HG03432 (cell line): ENCODE results near the gene RAB1B.
A peak's percentile ranks its signal among the peaks of the same experiment; 100 is the strongest.

Experiments
- ATAC-seq: cut with Tn5 transposase; IDR thresholded peaks from one replicate; pipeline ENCODE4 v1.9.1; 2021; ENCODE audit warnings: mild to moderate bottlenecking, moderate library complexity; ENCODE audit not compliant: unreplicated experiment

Gene RAB1B

DNA sequence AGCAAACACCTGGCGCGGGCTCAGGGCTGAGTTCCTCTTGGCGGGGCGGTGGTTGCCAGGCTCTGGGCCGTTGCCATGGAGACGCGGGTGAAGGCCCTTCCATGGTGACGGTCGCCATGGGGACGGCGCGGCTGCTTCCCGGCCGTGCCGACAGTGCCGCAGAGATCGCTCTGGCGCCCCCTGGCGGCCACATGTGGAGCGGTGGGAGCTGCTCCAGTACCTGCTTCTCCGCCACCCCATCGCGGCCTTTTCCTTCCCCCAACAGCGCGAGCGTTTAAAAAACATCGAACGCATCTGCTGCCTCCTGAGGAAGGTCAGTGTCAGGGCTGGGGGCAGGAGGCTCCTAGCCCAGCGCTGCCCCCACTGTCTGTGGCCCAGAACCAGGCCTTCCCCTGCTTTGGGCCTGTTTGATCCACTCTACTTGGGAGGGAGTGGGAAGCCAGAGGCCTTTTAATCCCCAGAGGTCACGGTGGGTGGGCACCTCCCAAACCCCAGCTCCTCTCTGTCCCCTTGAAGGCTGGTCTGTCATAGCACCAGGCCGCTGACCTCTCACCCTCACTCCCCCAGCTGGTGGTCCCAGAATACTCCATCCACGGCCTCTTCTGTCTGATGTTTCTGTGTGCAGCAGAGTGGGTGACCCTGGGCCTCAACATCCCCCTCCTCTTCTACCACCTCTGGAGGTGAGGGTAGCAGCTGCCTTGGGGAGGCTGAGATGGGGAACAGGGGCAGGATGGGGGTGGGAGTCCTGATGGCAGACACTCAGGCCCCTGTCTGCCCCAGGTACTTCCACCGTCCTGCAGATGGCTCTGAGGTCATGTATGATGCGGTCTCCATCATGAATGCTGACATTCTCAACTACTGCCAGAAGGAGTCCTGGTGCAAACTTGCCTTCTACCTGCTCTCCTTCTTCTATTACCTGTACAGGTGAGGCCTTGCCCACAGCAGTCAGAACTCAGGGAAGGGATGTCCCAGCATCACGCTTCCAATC, 14.3 kb downstream of the RAB1B start:
- ATAC-seq: peak; percentile 80

DNA sequence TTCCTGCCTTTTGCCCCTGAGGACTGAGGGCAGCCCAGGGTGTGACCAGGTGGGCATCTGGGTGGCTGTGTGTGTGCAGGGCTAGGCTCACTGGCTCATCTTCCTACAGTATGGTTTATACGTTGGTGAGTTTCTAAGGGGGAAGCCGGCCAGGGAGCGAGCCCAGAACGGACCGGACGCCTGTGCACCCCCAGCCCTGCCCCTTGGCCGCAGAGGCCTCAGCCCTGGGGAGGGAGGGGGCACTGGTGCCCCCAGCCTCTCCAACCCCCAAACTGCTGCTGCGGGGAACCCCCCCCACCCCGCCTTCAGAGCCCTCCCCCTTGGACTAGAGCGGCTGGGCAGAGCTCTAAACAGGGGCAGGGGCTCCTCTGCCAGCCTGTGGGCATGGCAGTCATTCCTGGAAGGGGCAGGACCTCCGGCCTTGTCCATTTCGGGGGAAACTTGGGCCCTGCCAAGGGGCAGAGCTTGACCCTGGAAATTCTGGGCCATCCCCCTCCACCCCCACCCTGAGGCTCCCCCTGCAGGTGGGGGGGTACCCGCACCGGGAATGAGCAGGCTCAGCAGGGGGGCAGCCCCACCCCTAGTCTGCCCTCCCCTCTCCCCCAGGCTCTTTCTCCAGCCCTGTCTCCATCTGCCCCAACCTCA, 15.1 kb downstream of the RAB1B start:
- no peak for ATAC-seq

DNA sequence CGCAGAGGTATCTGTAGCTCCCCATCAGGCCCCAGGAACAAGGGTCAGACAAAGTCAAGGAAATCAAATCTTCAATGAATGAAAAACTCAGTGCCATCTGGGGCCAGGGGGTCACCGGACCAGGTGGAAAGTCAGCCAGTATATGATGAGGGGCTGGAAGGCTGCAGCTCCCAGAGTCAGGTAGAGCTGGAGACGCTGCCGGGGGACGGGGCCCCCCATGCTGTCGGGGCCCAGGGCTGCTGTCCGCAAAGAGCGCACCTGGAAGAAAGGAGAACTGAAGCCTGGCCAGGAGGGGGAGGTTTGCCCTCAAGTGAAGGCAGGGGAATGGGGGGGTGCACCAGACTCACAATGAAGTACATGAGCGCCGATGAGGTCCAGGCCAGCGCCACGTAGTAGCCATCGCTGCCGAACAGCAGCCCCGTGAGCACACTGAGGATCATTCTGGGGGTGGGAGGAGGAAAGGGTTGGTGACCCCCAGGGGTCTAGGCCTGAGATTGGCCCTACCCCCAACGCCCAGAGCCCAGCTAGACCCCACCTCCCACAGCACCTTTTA, 16.2 kb downstream of the RAB1B start:
- ATAC-seq: no peak

DNA sequence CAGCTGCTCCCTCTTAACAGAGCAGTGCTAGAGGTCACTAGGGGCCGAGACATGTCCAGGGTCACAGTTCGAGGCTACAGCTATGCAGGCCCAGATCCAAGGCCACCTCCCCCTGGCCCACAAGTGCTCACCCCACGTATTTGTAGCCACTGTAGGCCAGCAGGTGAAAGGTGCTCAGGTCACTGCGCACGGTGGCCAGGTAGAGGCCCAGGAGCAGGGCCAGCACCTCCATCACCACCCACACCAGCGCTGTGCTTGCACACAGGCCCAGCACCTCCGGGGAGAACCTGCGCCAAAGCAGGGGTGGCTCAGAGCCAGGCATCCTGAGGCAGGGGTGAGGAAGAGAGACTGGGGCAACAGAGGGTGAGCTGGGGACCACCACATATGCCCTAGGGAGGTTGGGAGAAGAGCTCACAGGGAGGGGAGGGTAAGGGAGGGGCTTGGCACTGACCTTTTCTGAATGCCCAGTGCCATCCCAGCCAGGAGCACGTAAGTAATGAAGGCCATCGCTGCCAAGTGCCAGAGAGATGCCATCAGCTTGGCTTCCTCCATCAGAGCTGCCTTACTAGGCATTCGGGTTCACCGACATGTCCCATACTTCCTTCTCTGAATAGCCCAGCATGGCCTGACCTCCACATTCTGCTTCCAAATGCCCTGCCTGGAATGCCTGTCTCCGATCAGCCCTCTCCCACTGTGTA, 17.0 kb downstream of the RAB1B start:
- ATAC-seq: no peak

DNA sequence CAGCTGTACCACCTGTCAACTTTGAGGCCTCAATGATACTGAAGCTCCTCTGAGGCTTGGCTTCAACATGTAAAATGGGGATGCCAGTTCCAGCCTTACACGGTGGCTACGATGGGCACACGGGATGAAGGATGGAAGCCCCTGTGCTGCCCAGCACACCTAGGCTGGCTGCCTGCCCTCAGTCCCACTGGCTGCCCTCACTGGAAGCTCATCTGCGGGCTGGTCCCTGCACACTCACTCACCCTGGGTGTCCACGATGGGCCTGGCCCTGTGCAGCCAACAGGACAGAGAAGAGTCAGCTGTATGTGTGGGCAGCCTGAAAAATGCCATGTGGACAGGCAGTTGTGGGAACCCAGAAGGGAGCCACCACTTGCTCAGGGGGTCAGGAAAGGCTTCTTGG, 18.3 kb downstream of the RAB1B start:
- no peak for ATAC-seq

DNA sequence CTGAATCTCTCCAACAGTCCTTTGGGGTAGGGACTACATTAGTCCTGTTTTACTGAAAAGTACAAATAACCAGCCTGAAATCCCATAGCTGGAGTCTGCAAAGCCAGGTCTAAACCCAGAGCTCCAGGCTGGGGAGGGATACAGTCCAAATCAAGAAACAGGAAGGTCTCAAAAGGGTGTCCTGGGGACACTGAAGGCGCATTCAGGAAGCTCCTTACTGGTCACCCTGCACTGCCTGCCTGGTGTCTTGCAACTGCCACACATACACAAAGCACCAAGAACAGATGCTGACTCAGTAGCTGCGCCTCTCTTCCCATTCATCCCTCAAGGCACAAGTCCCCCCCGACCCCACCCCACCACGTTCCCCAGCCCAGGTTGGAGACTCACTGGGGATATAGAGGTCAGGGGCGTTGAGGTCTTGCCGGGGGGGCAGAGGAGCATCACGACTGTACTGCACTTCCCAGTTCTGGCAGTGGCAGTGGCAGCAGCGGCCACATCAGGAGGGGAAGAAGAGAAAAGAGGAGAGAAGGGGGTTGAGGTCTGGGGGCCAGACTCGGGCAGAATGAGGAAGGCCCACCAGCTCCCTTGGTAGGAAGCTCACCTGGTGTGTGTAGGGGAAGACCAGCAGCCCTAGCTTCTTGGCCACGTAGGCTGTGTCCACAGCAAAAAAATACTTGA, 18.9 kb downstream of the RAB1B start:
- ATAC-seq: no peak

DNA sequence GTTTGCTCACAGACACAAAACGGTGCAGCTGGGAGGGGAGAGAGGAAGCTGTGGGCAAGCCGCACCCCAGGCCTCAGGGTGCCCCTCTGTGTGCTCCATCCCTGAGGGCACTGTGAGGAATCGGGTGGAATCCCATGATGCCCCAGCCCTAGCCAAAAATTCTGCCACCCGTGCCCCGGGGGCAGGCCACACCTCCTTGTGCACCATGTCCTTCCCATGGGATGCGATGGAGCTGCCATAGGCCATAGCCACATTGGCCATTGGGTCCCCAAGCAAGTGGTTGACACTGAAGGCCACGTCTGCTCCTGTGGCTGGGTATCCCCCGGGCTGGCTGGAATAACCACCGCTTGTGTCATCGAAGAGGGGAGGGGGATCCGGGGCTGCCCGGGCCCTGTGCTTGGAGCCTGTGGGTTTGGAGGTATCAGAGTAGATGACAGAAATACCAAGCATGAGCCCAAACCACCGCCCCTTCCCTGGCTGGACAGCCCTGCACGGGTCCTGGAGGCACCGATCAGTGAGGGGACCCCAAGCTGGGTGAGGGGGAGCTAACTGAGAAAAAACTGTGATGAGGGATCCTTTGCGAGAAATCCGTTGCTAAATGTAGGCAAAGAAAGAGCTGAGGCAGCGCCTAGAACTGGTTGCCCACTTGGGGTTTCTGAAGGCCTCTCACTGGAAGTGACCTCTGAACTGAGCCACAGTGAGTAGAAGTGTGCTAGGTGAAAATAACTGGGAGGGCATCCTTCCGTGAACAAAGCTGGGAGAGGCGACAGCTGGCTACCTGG, 19.6 kb downstream of the RAB1B start:
- no peak for ATAC-seq

DNA sequence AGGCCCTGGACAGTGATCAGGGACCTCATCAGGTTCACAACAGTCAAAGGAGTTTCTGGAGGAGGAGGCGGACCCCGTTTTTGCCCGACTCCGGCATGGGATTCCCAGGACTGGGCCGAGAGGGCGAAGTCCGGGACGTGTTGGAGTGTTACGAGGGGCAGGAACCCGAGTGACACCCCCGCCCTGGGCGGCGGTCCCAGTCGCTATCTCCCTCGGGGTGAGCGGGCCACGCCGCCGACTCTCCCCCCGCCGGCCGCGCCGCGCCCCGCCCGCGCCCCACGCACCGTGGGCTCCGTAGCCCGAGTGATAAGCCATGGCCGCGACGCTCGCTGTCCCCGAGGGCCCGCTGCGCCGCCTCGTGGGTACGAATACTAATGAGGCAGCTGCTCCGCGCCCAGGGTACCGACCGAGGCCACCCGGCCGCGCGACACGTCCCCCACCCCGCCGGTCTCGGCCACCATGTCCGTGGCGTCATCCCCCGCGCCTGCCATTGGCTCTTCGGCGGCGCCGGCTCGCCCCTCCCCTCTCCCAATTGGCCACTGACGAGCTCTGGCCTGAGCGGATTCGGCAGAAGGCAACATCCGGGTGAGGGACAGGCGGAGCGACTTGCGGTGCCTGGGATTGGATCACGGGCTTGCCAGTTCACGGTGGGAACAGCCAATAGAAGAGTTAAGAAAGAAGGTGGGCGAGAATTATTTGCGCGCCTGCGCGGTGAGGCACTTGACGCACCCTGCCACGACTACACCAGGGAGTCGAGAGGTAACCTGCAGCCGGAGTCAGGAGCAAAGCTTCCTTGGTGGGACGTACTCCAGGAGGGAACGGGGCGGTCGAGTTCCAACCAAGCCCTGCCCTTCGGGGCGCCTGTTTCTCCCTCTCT, 20.5 kb downstream of the RAB1B start, which contains the start of gene YIF1A:
TSS of gene YIF1A (minus strand) at position 473 of the 877 bp plus-strand sequence. CDS start at position 315, 158 bp downstream.
- peak; percentile 85 for ATAC-seq

DNA sequence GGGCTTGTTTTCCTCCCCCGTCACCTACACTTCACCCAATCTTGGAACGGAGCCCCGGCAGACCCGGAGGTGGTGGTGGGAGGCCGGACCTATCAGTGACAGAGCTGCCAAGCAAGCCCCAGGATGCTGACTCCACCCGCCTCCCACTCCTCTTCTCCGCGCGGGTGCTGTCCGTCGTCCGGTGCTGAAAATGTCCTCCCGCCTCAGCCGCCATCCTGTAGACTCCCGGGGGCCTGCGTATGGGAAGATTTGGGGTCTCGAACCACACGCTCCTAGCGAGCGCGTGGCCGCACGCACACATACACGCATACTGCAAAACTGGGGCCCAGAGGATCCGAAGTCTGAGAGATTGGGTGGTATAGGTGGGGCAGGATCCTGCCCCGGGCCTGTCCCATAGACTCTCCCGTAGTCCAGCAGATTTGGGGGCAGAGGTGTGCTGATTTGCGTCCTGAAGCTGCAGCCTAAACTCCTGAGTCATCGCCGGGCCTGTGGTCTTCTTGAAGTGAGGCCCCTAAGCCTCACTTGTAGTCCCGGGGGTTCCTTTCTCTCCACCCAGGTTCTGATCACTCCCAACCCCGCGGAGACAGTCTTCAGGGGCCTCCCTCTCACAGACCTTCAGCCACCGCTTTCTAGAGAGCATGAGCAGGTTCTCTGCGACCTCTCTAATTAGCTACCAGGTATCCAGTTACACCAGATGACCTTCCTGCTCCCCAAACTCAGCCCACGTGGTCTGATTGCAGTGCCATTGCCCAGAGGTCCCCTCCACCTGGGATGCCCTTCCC, 21.3 kb downstream of the RAB1B start:
- ATAC-seq: peak; percentile 43

DNA sequence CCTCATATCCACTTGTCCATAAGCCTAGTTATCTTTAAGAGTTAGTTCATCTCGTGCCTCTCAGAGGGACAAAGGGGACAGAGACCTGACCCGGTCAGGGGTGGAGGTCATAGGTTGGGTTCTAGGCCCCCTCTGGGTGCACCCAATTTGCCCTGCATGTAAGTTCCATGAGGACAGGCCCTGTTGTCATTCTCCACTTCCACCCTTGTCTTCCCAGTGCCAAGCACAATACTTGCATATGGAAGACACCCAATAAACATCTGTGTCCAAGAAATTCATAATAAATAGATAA, 21.8 kb downstream of the RAB1B start:
- ATAC-seq: no peak

DNA sequence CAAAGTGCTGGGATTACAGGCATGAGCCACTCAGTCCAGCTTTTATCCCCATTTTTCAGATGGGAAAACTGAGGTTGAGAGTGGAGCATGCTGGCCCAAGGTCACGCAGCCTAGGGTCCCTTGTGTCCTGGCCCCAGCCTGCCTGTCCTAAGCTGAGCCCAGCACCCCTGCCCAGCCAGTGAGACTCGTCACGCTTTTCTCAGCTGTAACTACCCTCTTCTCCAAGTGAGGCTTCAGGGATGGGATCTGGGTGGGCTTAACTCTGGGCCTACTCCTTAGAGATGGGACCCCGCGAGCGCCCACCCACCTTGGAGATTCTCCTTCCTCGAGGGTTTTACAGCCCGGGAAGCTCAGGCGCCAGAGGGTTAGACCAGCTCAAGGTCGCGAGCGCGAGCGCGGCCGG, 22.9 kb downstream of the RAB1B start:
- no peak for ATAC-seq

DNA sequence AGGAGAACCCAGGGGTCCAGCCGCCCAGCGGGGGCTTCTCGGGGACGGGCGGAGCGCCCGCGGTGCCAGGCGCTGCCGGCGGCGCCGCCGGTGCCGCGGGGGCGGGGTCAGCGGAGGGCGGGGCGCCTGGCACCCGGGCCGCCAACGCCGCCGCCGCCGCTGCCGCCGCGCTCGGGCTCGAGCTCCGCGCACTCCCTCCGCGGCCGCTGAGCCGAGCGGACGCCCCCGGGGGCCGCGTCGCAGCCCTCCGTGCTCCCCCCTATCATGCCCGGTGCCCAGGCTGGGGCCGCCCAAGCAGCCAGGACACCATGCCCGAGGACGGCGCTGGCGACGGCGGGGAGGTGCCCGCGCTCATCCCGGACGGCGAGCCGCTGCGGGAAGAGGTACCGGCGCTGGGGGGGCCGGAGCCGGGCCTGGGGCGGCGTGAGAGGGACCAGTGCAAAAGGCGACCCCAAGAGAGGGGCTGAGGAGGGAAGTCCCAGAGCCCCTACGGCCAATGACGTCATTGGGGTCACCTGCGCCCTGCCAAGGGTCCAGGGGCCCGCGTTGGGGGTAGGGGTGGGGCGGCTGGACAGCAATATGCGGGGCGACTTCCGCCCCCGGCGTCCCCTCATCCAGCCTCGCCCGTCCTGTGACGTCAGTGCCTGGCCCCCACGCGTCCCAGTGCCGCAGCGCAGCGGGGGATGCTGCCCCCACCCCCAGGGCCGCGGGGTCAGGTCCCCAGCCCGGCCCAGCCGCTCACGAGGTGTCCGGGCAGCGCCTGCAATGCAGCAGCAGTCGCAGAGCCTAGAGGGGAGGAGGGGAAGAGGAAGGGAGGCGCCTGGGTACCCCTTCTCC, 23.5 kb downstream of the RAB1B start, which contains the start of gene TMEM151A:
TSS of gene TMEM151A (plus strand) at position 189 of the 837 bp plus-strand sequence. CDS start at position 309, 120 bp downstream.
- ATAC-seq: no peak

DNA sequence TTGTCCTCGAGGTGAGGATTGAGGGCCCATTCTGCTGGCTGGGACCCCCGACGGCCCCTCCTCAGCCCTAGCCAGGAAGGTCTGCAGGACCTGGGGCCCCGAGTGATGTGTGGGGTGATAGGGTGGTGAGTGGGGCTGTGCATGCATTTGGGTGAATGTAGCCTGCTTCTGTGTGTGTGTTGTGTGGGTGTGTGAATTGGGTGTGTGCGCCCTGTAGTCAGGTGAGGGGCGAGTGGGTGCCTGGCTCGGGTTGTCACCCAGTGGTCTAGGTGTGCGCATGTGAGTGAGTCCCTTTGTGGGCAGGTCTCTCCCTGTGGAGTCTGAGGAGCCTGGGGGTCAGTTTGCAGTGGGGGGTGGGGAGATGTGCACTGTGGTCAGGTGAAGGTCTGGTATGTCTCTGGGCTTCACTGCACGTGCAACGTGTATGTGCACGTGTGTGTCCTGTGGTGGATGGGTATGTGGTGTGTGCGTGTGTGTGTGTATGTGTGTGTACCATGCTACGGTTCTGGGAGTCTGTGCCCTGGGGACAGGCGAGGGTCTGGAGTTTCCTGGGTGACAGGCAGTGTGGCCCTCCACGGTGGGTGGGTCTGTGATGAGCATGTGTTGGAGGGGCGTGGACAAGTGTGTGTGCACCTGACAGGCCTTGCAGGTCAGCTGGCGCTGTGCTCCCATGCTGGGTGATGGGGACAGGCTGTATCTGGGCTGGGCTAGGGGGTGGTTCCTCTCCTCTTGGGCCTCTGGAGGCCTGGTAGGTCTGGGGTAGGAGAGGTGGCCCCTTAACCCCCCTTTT, 24.3 kb downstream of the RAB1B start:
- ATAC-seq: no peak

DNA sequence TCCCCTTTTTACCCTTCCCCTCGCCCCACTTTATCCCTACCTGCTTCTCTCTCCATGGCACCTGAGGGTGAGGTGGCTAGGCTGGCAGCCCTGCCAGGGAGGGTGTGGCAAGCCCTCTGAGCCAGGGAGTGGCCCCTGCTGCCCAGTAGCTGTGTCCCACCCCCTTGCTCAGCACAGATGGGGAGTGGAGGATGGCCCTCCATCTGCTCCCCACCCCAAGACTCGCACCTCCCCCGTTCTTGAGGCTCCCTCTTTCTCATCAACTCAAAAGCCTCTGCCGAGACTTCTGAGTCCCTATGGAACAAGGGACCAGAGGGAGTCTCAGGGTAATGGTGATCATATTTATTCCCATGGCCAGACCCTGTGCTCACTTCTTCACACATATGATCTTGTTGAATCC, 24.9 kb downstream of the RAB1B start:
- ATAC-seq: no peak

DNA sequence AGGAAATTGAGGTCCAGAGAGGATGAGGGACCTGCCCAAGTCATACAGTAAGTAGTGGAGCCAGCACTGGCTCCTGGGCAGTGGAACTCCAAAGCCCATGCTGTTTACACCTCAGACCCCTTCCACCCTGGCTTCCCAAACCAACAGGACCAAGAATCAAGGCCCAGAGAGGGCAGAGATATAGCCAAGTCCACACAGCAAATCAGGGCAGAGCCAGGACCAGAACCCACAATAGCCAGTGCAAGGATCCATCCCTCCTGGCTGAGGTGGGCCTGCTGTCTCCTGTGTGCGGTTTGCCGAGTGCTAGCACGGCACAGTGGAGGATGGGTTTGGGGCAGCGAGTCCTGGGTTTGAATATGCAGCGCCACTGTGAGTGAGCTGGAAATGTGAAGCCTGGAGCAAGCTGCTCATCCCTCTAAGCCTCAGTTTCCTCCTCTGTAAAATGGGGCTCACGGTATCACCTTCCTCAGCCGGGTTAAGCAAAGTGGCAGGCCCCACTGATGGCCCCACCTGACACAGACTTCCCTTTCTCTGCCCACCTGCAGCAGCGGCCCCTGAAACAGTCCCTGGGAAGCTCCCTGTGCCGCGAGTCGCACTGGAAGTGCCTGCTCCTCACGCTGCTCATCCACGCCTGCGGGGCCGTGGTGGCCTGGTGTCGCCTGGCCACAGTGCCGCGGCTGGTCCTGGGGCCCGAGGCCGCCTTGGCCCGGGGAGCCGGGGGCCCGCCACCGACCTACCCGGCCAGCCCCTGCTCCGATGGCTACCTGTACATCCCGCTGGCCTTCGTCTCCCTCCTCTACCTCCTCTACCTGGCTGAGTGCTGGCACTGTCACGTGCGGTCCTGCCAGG, 25.6 kb downstream of the RAB1B start:
- no peak for ATAC-seq
